ENCODE data around the gene AGAP1.

AGAP1 gene

GRCh38 chr2:235858881-235859280, 365.0 kb downstream of the AGAP1 start:
- no peak for DNase-seq

GRCh38 chr2:235859651-235860050, 365.8 kb downstream of the AGAP1 start:
- DNase-seq, result no peak

GRCh38 chr2:235860111-235860510, 366.3 kb downstream of the AGAP1 start:
- DNase-seq, result no peak

GRCh38 chr2:235860871-235861270, 367.0 kb downstream of the AGAP1 start:
- no peak for DNase-seq

- no peak for DNase-seq
These were observed 367.5 kb downstream of the AGAP1 start for GRCh38 chr2:235861383-235861782.

- DNase-seq, result no peak
These were observed 369.6 kb downstream of the AGAP1 start for GRCh38 chr2:235863414-235863813.

- no peak for DNase-seq
These were observed 370.5 kb downstream of the AGAP1 start for GRCh38 chr2:235864302-235864701.

- no peak for DNase-seq
These were observed 371.1 kb downstream of the AGAP1 start for GRCh38 chr2:235864733-235865515.

GRCh38 chr2:235866373-235866772, 372.5 kb downstream of the AGAP1 start:
- no peak for DNase-seq

- no peak for DNase-seq
These were observed 374.4 kb downstream of the AGAP1 start for GRCh38 chr2:235868224-235868623.

- DNase-seq, result no peak
These were observed 374.8 kb downstream of the AGAP1 start for GRCh38 chr2:235868645-235869044.

- no peak for DNase-seq
These were observed 376.7 kb downstream of the AGAP1 start for GRCh38 chr2:235870515-235870914.

GRCh38 chr2:235876099-235876679, 382.3 kb downstream of the AGAP1 start:
- no peak for DNase-seq

GRCh38 chr2:235877275-235877802, 383.5 kb downstream of the AGAP1 start:
- no peak for DNase-seq

GRCh38 chr2:235879116-235879515, 385.3 kb downstream of the AGAP1 start:
- no peak for DNase-seq

GRCh38 chr2:235883675-235884074, 389.8 kb downstream of the AGAP1 start:
- DNase-seq, result no peak

GRCh38 chr2:235889302-235889630, 395.4 kb downstream of the AGAP1 start:
- DNase-seq, result no peak

GRCh38 chr2:235893129-235893698, 399.4 kb downstream of the AGAP1 start:
- DNase-seq, result no peak

GRCh38 chr2:235894839-235895238, 401.0 kb downstream of the AGAP1 start:
- DNase-seq, result no peak

GRCh38 chr2:235896061-235896460, 402.2 kb downstream of the AGAP1 start:
- DNase-seq, result no peak

- DNase-seq, result peak in 1 of 2 experiments; percentile 10
These were observed 404.1 kb downstream of the AGAP1 start for GRCh38 chr2:235897992-235898391.

GRCh38 chr2:235898766-235899165, 404.9 kb downstream of the AGAP1 start:
- no peak for DNase-seq

GRCh38 chr2:235900631-235901030, 406.8 kb downstream of the AGAP1 start:
- no peak for DNase-seq

GRCh38 chr2:235901243-235901642, 407.4 kb downstream of the AGAP1 start:
- no peak for DNase-seq
